ENCODE data around the gene ADGRE3. TPM values are rescaled to one million over a fixed set of nuclear protein-coding genes. Genes with fewer than 3 reads are reported as not detected.

The ADGRE3 gene
- total RNA-seq, 1 donor from 2014 or later = not detected

DNA sequence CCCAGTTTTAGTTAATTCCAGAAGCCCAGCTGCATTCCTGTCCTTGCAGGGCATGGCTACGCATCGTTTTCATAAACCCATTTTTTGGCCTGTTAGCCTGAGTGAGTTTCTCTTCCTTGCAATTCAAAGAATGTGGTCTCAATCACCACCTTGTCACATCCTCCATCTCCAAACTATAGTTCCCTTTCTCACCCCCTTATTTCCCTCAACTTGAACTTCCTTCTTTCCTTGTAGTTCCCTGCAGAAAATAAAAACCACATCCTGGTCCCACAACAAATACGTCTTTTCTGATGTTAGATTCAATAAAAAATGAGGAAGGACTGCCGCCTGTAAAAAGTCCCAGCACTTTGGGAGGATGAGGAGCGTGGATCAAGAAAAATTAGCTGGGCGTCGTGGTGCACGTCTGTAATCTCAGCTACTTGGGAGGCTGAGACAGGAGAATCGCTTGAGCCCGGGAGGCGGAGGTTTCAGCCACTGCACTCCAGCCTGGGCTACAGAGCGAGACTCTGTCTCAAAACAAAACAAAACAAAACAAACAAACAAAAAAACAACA is 13.2 kb downstream of the ADGRE3 start:
- H3K27me3 ChIP-seq (ENCODE audit: control insufficient read depth, insufficient read depth, low read length) = no peaks in the 10 kb centered on the region

DNA sequence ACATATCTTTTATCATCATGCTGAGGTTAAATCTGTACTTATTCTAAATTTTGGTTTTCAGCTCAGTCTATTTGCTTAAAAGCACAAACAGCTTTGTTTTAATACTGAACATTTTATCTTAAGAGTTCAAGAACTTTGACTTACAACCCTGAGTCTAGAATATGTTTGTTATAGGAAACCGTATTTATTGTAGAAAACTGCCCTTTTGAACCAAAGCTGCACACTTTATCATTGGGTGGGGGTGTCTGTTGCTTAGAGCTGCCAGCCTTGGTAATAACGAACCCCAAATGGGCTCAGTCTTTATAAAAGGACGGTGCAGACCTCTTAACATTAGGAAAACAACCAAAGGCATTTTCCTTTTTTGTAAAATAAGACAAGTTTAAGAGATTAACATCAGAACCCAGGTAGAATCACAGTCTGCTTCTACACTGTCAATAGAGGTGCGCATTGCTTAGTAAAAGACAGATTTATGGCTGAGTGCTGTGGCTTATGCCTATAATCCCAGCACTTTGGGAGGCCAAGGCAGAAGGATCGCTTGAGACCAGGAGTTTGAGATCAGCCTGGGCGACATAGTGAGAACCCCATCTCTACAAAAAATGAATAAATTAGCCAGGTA is 14.7 kb downstream of the ADGRE3 start:
- no peak for DNase-seq (ENCODE audit: low read depth)
- TF ChIP-seq, protein P1, sequence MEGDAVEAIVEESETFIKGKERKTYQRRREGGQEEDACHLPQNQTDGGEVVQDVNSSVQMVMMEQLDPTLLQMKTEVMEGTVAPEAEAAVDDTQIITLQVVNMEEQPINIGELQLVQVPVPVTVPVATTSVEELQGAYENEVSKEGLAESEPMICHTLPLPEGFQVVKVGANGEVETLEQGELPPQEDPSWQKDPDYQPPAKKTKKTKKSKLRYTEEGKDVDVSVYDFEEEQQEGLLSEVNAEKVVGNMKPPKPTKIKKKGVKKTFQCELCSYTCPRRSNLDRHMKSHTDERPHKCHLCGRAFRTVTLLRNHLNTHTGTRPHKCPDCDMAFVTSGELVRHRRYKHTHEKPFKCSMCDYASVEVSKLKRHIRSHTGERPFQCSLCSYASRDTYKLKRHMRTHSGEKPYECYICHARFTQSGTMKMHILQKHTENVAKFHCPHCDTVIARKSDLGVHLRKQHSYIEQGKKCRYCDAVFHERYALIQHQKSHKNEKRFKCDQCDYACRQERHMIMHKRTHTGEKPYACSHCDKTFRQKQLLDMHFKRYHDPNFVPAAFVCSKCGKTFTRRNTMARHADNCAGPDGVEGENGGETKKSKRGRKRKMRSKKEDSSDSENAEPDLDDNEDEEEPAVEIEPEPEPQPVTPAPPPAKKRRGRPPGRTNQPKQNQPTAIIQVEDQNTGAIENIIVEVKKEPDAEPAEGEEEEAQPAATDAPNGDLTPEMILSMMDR (IDR thresholded peaks at IDR 0.05; ENCODE audit: insufficient read depth, low read length, poor library complexity, severe bottlenecking) = no peak
- H3K27me3 ChIP-seq (ENCODE audit: control insufficient read depth, insufficient read depth, low read length) = no peaks in the 10 kb centered on the region
- H3K4me3 ChIP-seq (ENCODE audit: low read depth, low read length) = no peak overlapping the region
- no peaks in the 10 kb centered on the region for H3K36me3 ChIP-seq (ENCODE audit: control insufficient read depth, insufficient read depth, low read length)

More for the DNA sequence above, 13.2 kb downstream of the ADGRE3 start:
- no peak for DNase-seq (ENCODE audit: low read depth)
- no peaks in the 10 kb centered on the region for H3K36me3 ChIP-seq (ENCODE audit: control insufficient read depth, insufficient read depth, low read length)
- H3K4me3 ChIP-seq (ENCODE audit: low read depth, low read length) = no peak overlapping the region
- TF ChIP-seq, protein P1 (IDR thresholded peaks at IDR 0.05; ENCODE audit: insufficient read depth, low read length, poor library complexity, severe bottlenecking) = no peak

DNA sequence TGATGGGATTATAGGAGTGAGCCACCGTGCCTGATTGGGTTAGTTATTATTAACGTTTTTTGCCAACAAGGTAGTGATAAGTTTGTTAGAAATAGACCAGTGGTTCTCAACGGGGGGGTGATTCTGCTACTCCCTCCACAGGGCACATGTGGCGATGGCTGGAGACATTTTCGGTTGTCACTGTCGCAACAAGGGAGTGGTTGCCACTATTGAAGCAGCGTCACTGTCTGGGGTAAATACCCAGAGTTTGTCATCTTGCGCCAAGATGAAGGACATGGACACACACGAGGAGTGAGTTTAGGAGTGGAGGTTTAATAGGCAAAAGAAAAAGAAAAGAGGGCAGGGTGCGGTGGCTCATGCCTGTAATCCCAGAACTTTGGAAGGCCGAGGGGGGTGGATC is 18.9 kb downstream of the ADGRE3 start:
- TF ChIP-seq, protein P1 (IDR thresholded peaks at IDR 0.05; ENCODE audit: insufficient read depth, low read length, poor library complexity, severe bottlenecking) = no peak
- Histone ChIP-seq H3K27me3 (ENCODE audit: control insufficient read depth, insufficient read depth, low read length) (no peaks in the 10 kb centered on the region), H3K4me3 (ENCODE audit: low read depth, low read length) (no peak overlapping the region), H3K36me3 (ENCODE audit: control insufficient read depth, insufficient read depth, low read length) (no peaks in the 10 kb centered on the region)
- DNase-seq (ENCODE audit: low read depth) = no peak

DNA sequence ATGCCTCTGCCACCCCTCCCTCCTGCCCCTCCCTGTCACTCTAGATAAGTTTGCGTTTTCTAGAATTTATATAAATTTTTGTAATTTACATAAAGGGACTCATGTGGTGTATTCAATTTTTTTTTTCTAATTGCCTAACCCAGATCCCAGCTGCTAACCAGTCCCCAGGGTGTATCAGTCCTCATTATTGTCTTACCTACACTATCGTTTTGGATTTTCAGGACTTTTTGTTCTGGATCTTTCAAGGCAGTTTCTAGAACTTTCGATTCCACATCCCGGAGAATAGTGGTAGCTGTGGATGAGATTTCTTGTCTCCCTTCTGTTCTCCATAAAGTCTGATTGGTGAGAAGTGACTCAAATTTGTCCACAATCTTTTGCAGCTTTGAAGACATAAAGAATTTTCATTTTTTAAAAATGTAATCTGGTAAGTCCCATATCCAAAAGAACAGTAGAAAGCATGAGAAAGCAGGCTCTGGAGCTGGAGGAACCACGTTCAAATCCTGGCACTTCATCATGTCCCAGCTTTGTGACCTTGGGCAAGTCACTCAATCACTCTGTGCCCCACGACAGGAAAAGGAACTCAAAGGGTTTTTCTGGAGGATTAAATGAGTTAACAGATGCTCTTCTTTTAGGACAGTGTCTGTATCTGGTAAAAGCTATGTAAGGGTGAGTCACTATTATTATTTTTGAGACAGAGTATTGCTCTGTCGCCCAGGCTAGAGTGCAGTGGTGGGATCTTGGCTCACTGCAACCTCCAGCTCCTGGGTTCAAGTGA is 19.7 kb downstream of the ADGRE3 start:
- H3K27me3 ChIP-seq (ENCODE audit: control insufficient read depth, insufficient read depth, low read length) = no peaks in the 10 kb centered on the region
- no peak for DNase-seq (ENCODE audit: low read depth)
- TF ChIP-seq, protein P1 (IDR thresholded peaks at IDR 0.05; ENCODE audit: insufficient read depth, low read length, poor library complexity, severe bottlenecking) = no peak
- no peak overlapping the region for H3K4me3 ChIP-seq (ENCODE audit: low read depth, low read length)
- H3K36me3 ChIP-seq (ENCODE audit: control insufficient read depth, insufficient read depth, low read length) = no peaks in the 10 kb centered on the region

DNA sequence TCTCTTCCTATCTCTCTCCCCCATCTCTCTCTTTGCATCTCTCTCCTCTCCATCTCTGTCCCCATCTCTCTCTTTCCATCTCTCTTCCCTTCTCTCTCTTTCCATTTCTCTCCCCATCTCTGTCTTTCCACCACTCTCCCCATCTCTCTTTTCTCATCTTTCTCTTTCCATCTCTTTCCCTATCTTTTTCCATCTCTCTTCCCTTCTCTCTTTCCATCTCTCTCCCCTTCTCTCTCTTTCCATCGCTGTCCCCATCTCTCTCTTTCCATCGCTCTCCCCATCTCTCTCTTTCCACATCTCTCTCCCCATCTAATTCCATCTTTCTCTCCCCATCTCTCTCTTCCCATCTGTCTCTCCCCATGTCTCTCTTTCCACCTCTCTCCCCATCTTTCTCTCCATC is 24.5 kb downstream of the ADGRE3 start:
- no peak overlapping the region for H3K4me3 ChIP-seq (ENCODE audit: low read depth, low read length)
- H3K36me3 ChIP-seq (ENCODE audit: control insufficient read depth, insufficient read depth, low read length) = no peaks in the 10 kb centered on the region
- TF ChIP-seq, protein P1 (IDR thresholded peaks at IDR 0.05; ENCODE audit: insufficient read depth, low read length, poor library complexity, severe bottlenecking) = no peak
- DNase-seq (ENCODE audit: low read depth) = no peak
- no peaks in the 10 kb centered on the region for H3K27me3 ChIP-seq (ENCODE audit: control insufficient read depth, insufficient read depth, low read length)

Measured in kidney epithelial cell (primary cell).